AG09319 (cell line): ENCODE results near the gene RSPO3.

Experiments
- DNase-seq: peaks from one replicate; pipeline ENCODE4 v3.0.0-alpha.2; 2010; ENCODE audit warnings: low read depth; ENCODE audit errors: extremely low read depth
- TF ChIP-seq, protein P1 (sequence below): IDR thresholded peaks from 2 replicates; pipeline ENCODE4 v1.5.1; 2011; ENCODE audit warnings: low read depth, mild to moderate bottlenecking, inconsistent platforms, low read length, moderate library complexity

Gene RSPO3

DNA sequence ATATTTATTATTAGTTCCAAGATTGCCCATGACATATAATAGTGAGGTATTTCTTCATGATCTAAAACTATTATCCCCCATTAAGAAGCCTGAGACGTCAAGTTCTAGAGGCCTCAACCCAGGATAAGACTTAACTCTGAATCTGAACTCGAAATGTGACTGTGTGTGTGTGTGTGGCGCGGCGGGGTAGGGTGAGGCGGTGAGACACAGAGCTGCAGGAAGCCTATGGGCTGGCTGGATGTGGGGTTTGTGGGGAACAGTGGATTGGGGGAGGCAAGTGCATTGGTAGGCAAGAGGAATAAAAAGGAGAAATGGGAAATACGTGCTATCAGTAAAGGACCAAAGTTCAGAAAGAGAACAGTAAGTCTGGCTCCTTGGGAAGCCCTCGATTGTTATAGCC, 81.6 kb downstream of the RSPO3 start:
- no peak for DNase-seq
- TF ChIP-seq, protein P1, sequence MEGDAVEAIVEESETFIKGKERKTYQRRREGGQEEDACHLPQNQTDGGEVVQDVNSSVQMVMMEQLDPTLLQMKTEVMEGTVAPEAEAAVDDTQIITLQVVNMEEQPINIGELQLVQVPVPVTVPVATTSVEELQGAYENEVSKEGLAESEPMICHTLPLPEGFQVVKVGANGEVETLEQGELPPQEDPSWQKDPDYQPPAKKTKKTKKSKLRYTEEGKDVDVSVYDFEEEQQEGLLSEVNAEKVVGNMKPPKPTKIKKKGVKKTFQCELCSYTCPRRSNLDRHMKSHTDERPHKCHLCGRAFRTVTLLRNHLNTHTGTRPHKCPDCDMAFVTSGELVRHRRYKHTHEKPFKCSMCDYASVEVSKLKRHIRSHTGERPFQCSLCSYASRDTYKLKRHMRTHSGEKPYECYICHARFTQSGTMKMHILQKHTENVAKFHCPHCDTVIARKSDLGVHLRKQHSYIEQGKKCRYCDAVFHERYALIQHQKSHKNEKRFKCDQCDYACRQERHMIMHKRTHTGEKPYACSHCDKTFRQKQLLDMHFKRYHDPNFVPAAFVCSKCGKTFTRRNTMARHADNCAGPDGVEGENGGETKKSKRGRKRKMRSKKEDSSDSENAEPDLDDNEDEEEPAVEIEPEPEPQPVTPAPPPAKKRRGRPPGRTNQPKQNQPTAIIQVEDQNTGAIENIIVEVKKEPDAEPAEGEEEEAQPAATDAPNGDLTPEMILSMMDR, result no peak

DNA sequence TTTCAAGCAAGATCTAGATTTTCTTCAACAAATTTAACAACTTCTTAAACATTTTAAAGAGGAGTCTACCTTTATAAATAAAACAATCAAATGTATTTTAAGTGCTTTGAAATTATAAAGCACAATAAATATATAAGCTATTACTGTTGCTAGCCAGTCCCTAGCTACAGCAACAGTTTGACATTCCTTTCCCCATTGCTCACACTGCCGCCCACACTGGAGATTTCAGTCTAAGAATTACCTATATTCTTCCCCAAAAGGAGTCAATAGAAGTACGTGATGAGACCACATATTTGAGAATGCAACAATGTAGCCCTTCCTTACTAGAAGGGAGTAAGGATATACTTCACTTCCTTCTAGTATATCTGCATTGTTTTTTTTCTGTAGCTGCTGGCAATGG, 82.8 kb downstream of the RSPO3 start:
- no peak for DNase-seq
- TF ChIP-seq, protein P1, result no peak

DNA sequence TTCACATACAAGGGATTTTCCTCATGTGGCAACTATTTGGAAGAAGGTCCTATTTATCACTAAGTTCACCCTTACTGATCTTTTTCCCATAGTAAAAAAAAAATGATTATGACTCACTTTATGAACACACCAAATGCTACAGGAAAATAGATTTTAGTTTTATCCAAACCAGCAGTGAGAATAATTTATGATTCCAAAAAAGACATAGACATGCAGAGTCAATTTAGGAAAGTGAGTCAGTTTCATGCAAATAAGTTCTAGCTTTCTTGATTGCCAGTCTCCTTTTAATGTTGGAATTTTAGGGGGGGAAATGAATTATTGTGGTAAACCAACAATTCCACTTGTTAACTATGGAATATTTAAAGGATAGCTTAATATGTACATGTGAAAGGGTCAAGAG, 84.2 kb downstream of the RSPO3 start:
- no peak for DNase-seq
- TF ChIP-seq, protein P1, result no peak

DNA sequence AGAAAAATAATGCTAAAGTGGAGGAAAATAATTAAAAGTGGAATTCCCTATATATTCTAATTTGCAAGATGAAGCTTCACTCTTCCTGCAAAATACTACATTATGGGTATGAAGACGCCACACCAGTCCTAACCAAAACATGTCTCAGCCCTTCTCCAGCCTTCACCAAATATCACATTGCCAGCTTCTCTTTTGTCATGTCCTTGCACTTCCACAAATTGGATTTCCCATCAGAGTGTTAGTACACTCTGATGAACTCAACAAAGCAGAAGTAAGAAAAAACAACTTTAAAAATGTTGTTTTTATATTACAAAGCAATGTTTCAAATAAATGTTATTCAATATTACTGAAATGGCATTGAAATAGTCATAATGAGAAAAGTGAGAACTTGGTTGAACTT, 85.8 kb downstream of the RSPO3 start:
- TF ChIP-seq, protein P1, result no peak
- no peak for DNase-seq

DNA sequence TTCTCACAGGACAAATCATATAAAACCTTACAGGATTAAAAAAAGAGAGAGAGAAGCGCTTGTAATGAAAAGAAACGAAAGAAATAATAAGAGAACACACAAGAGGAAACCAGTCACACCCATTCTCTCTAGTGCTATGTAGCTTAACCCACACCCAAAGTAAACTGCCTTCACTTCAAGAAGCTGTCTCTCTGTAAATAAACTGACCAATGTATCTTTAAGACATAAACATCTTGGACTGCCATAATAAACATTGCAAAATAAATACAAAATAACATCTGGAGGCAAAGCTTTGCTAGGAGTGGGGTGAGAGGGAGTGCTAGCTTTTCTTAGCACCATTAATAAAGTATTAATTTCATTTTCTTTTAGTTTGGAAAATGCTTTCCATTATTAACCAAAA, 86.6 kb downstream of the RSPO3 start:
- no peak for DNase-seq
- TF ChIP-seq, protein P1, result no peak

DNA sequence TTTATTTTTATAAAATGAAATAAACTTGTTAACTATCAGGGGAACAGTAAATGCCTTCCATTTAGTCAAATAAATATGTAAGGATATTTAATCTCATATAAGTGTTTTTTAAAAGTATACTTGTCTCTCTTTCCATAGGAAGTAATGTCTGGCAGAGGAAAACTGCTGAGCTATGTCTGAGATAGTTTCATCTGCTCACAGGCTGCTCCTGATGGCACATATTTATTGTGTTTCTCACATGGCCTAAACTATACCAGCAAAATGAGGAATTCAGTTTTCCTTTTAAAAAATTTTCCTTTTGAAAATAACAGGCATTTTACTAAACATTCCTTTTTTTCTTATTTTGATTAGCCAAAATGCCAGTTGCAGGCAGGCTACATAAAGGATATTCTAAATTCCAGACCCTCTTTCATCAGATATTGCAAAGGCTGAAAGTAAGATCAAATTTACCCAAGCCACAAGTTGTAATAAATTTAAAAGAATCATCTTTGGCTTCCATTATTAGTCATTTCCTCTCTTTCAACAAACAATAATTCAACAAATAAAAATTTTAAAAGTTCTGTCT, 88.1 kb downstream of the RSPO3 start:
- TF ChIP-seq, protein P1, result no peak
- no peak for DNase-seq

DNA sequence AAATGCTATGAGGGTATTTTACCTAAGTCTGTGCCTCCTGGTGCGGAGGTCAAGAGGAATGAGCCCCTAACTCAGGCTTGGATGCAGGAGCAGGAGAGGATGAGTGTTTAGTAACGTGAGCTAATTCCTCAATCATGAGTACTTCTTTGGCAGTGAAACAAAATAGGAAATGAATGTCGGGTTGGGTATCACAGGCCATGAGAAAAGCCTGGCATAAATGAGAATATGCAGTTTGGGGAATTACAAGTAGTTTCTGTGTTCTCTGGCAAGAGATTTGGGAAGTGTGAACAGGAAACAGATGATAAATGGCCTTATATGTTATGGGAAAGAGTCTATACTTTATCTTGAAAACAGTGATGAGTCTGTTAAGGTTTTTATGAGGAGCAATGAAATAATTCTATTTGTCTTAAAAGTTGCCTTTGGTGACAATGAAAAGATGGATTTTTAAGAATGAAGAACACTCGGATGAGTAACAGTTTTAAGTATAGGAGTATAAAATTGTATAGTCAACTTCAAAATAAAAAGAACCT, 89.2 kb downstream of the RSPO3 start:
- no peak for DNase-seq
- TF ChIP-seq, protein P1, result no peak
